ENCODE measurements around the gene SMPD1. TPM values are rescaled to one million over a fixed set of nuclear protein-coding genes. Genes with fewer than 3 reads are reported as not detected.

Gene SMPD1
- polyA plus RNA-seq, 3 donors = 4.2 to 22.6 (median 4.9) TPM

- H3K27me3 ChIP-seq (ENCODE audit: control insufficient read depth in 2 of 2, insufficient read depth in 2 of 2, low read length in 2 of 2) = no peaks in the 10 kb centered on the region
- no peaks in the 10 kb centered on the region for H4K20me1 ChIP-seq (ENCODE audit: insufficient read depth, low read length)
- Mint-ChIP-seq H3K9me3 (no peaks in the 10 kb centered on the region), H3K27ac (no peak overlapping the region), H3K36me3 (no peaks in the 10 kb centered on the region), H3K4me3 (no peak overlapping the region), H3K27me3 (ENCODE audit: low read depth in 3 of 3) (peaks cover 2 to 9% (median 3%) of the 10 kb centered on the region in 3 donors), H3K4me1 (no peaks in the 10 kb centered on the region)
- intact Hi-C loops (cut with micrococcal nuclease) = no loop called here
- no peaks in the 10 kb centered on the region for H3K9me3 ChIP-seq (replicated peaks in 1 of 2; ENCODE audit: control insufficient read depth in 1 of 2, insufficient read depth in 1 of 2, low read length in 2 of 2)
- no peaks in the 10 kb centered on the region for H3K4me1 ChIP-seq (ENCODE audit: control insufficient read depth in 1 of 2, insufficient read depth in 2 of 2, low read length in 2 of 2)
- H3K4me2 ChIP-seq (replicated peaks; ENCODE audit: extremely low read depth, low read length, poor library complexity, severe bottlenecking) = no peak overlapping the region
- no peak overlapping the region for H3K4me3 ChIP-seq (replicated peaks in 1 of 3; ENCODE audit: low read depth in 2 of 3, low read length in 3 of 3)
- TF ChIP-seq CTCF (IDR thresholded peaks at IDR 0.05) = no peak
- no peaks in the 10 kb centered on the region for H3K36me3 ChIP-seq (replicated peaks in 1 of 2; ENCODE audit: control insufficient read depth in 1 of 2, insufficient read depth in 2 of 2, low read length in 2 of 2)
- no peak overlapping the region for H2AFZ ChIP-seq (ENCODE audit: insufficient read depth, low read depth, low read length, poor library complexity, severe bottlenecking)
- 100% methylated on average over 2 of the region's 4 CpGs for WGBS (ENCODE audit: insufficient coverage)
- DNase-seq = no peak
- H3K27ac ChIP-seq (ENCODE audit: low read depth in 1 of 2, low read length in 2 of 2) = no peak overlapping the region
- no peaks in the 10 kb centered on the region for H3K79me2 ChIP-seq (ENCODE audit: insufficient read depth, low read length)
- H3K9ac ChIP-seq (ENCODE audit: insufficient read depth, low read length, poor library complexity, severe bottlenecking) = no peak overlapping the region
Observed at GRCh38 chr11:6354651-6355485, 35.4 kb upstream of the SMPD1 start.

- intact Hi-C loops (cut with micrococcal nuclease) = no loop called here
- H3K4me3 Mint-ChIP-seq = no peak overlapping the region
- Histone ChIP-seq H4K20me1 (ENCODE audit: insufficient read depth, low read length) (no peaks in the 10 kb centered on the region), H3K9me3 (replicated peaks in 1 of 2; ENCODE audit: control insufficient read depth in 1 of 2, insufficient read depth in 1 of 2, low read length in 2 of 2) (no peaks in the 10 kb centered on the region), H3K79me2 (ENCODE audit: insufficient read depth, low read length) (no peaks in the 10 kb centered on the region), H2AFZ (ENCODE audit: insufficient read depth, low read depth, low read length, poor library complexity, severe bottlenecking) (no peak overlapping the region), H3K27me3 (ENCODE audit: control insufficient read depth in 2 of 2, insufficient read depth in 2 of 2, low read length in 2 of 2) (no peaks in the 10 kb centered on the region), H3K9ac (ENCODE audit: insufficient read depth, low read length, poor library complexity, severe bottlenecking) (no peak overlapping the region), H3K36me3 (replicated peaks in 1 of 2; ENCODE audit: control insufficient read depth in 1 of 2, insufficient read depth in 2 of 2, low read length in 2 of 2) (no peaks in the 10 kb centered on the region), H3K4me1 (ENCODE audit: control insufficient read depth in 1 of 2, insufficient read depth in 2 of 2, low read length in 2 of 2) (no peaks in the 10 kb centered on the region), H3K4me2 (replicated peaks; ENCODE audit: extremely low read depth, low read length, poor library complexity, severe bottlenecking) (no peak overlapping the region), H3K27ac (ENCODE audit: low read depth in 1 of 2, low read length in 2 of 2) (no peak overlapping the region), H3K4me3 (replicated peaks in 1 of 3; ENCODE audit: low read depth in 2 of 3, low read length in 3 of 3) (no peak overlapping the region)
- no peaks in the 10 kb centered on the region for H3K36me3 Mint-ChIP-seq
- whole genome bisulfite sequencing (ENCODE audit: insufficient coverage) = 79% methylated on average over 3 of the region's 4 CpGs
- peaks cover 2 to 5% (median 3%) of the 10 kb centered on the region in 3 donors for H3K27me3 Mint-ChIP-seq (ENCODE audit: low read depth in 3 of 3)
- TF ChIP-seq CTCF (IDR thresholded peaks at IDR 0.05) = no peak
- no peak for DNase-seq
- H3K27ac Mint-ChIP-seq = no peak overlapping the region
- H3K9me3 Mint-ChIP-seq = no peaks in the 10 kb centered on the region
- no peaks in the 10 kb centered on the region for H3K4me1 Mint-ChIP-seq
Observed at GRCh38 chr11:6356503-6357055, 33.7 kb upstream of the SMPD1 start.

Measured in CD14-positive monocyte (primary cell).